Stimulated activated CD8-positive, alpha-beta memory T cell treated with anti-CD3 and anti-CD28 coated beads, Interleukin-2, amount 100 ng/mL, for 1 hour (primary cell): Measurements from ENCODE around the gene USP32.

ENCODE experiments used
- DNase-seq, 2 donors: peaks; one replicate each; pipeline ENCODE4 v3.0.0-alpha.2; 2020; ENCODE audit warnings: low read depth in 2 of 2

Gene USP32

GRCh38 chr17:60154616-60155426, 237.1 kb downstream of the USP32 start:
- no peak for DNase-seq

GRCh38 chr17:60153606-60154390, 238.1 kb downstream of the USP32 start:
- no peak for DNase-seq

GRCh38 chr17:60151355-60151754, 240.6 kb downstream of the USP32 start:
- no peak for DNase-seq

GRCh38 chr17:60149691-60150582, 242.0 kb downstream of the USP32 start, which contains the start of gene CA4:
Gene CA4 (plus strand): TSS chr17:60149973. CDS start chr17:60150035, 62 bp downstream.
- DNase-seq: no peak

- no peak for DNase-seq
Measured at GRCh38 chr17:60148373-60148772, 243.6 kb downstream of the USP32 start.

GRCh38 chr17:60147553-60148223, 244.2 kb downstream of the USP32 start:
- no peak for DNase-seq

GRCh38 chr17:60146206-60146605, 245.7 kb downstream of the USP32 start:
- no peak for DNase-seq

GRCh38 chr17:60145006-60145935, 246.7 kb downstream of the USP32 start:
- no peak for DNase-seq

- peak; percentile 33 to 57 for DNase-seq
Measured at GRCh38 chr17:60142872-60143499, 248.9 kb downstream of the USP32 start.

GRCh38 chr17:60141111-60142018, 250.6 kb downstream of the USP32 start:
- no peak for DNase-seq

- peak; percentile 27 to 28 for DNase-seq
Measured at GRCh38 chr17:60139438-60140285, 252.3 kb downstream of the USP32 start.

GRCh38 chr17:60138769-60139437, 253.0 kb downstream of the USP32 start:
- DNase-seq: no peak

GRCh38 chr17:60137731-60138130, 254.2 kb downstream of the USP32 start:
- no peak for DNase-seq

- DNase-seq: no peak
Measured at GRCh38 chr17:60135951-60136666, 255.8 kb downstream of the USP32 start.

- peak; percentile 27 to 43 for DNase-seq
Measured at GRCh38 chr17:60135151-60135950, 256.6 kb downstream of the USP32 start.
